CD4-positive, alpha-beta T cell treated with Interleukin-4 for 4 hours (primary cell): ENCODE results near the gene SLC12A7.
"Not testable (repeated sequence)": the region's sequence is repeated elsewhere in the genome, so short reads cannot be mapped to it uniquely, and the experiment has no call there.

Experiments
- DNase-seq: peaks from one replicate; pipeline ENCODE4 v3.0.0-alpha.2; 2020

SLC12A7 gene

GRCh38 chr5:1111727-1112289 is at the start of gene SLC12A7:
SLC12A7 (minus strand) TSS chr5:1112063; CDS start chr5:1111991, 72 bp downstream.
- DNase-seq, result peak; percentile 27

DNA sequence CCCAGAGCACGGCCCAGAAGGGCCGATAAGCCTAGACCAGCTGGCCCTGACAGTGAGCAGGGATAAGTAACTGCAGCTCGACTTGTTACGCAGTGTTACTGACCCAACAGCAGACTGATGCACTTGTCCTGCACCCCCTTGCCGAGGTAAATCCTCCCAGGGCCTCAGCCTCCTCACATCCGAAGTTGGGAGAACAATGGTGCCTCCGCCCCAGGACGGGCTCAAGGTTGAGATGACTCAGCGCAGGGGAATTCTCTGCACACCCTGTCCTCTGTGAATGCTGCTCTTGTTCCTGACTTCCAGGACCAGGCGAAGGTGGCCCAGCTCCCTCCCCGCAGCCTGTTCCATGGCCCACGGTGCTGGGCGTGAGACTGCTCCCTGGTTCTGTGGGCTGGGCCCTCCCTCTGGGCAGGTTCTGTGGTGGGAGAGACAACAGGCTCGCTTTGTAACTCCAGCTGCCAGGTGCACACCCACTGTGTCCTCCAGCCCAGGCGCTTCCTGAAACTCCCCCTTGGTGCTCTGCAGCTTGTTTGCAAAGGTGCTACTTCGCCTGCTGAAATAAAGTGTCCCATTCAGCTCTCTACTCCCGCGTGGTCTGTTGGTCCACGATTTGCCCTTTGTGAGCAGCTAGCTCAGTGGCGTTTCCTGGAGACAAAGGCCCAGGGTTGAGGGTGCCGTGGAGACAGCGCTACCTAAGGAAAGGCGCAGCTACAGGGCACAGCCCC is 49.4 kb upstream of the SLC12A7 start:
- no peak for DNase-seq

GRCh38 chr5:1159774-1160406 is 48.0 kb upstream of the SLC12A7 start:
- DNase-seq, result no peak

GRCh38 chr5:1159341-1159675 is 47.4 kb upstream of the SLC12A7 start:
- no peak for DNase-seq

DNA sequence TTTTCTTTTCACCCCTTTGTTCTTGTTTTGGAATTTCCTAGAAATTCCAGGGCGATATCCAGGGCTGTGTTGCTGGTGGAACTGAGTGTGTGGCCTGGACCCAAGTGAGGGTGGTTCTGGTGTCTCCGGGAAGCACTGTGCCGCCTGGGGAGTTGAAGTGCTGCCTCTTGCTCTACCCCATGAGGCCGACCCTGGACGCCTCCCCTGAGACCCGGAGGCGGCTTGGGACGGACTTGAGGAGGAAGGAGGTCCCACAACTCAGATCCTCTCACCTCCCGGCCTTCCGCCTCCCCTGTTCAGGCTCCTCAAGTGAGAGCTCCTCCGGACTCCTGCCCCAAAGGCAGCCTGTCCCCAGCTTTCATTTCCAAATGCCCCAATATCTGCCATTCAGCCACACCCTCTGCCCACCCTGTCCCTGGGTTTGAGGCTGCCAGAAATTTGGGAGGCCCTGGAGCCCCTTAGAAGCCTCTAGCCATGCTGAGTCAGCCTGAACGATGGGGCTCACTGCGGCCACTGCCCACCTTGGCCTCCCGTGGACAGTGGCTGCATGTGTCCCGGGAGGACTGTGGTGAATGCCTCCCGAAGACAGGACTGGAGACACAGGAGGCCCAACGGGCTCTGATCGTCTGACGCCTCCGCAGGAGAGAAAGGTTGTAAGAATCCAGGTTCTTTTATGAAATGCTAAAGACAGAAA is 46.9 kb upstream of the SLC12A7 start:
- no peak for DNase-seq

DNA sequence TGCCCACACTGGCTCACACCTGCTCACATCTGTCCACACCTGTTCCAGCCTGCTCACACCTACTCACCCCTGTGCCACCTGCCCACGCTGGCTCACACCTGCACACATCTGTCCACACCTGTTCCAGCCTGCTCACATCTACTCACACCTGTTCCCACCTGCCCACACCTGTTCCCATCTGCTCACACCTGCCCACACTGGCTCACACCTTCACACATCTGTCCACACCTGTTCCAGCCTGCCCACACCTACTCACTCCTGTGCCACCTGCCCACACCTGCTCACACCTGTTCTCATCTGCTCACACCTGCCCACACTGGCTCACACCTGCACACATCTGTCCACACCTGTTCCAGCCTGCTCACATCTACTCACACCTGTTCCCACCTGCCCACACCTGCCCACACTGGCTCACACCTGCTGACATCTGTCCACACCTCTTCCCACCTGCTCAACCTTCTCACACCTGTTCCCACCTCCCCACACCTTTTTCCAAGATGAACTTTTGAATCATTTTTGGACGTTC is 45.7 kb upstream of the SLC12A7 start:
- DNase-seq, result not testable (repeated sequence)

GRCh38 chr5:1156754-1157460 is 45.0 kb upstream of the SLC12A7 start:
- no peak for DNase-seq

DNA sequence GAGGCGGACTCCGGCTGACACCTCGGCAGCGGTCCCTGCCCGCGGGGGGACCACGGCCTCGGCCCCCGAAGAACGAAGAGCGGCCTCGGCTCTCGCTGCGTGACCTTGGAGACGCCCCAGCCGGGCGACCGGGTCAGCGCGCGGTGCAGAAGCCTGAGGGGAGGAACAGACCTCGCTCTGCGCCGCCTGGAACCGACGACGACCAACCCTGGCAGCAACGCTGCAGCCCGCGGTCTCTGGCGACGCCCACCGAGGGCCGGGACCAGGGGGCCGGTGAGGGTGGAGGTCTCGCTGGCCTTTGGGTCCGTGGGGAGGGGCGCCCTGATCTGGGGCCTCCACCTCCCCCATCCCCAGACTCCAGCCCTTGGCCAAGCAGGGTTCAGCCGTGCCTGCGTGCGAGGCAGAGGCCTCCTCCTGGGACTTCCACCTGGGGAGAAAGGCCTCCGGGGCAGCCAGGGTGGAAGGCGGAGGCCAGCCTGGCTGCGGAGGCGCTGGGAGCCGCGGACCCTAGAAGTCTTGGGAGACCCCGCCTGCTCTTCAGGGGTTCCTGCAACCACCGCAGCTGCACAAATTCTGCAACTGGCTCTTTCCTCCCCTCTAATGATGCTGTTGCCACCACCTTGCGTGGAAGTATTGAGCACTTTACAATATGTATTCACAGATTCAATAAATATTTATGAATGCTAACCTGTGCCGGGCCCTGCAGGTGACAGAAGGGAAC is 44.3 kb upstream of the SLC12A7 start:
- no peak for DNase-seq

DNA sequence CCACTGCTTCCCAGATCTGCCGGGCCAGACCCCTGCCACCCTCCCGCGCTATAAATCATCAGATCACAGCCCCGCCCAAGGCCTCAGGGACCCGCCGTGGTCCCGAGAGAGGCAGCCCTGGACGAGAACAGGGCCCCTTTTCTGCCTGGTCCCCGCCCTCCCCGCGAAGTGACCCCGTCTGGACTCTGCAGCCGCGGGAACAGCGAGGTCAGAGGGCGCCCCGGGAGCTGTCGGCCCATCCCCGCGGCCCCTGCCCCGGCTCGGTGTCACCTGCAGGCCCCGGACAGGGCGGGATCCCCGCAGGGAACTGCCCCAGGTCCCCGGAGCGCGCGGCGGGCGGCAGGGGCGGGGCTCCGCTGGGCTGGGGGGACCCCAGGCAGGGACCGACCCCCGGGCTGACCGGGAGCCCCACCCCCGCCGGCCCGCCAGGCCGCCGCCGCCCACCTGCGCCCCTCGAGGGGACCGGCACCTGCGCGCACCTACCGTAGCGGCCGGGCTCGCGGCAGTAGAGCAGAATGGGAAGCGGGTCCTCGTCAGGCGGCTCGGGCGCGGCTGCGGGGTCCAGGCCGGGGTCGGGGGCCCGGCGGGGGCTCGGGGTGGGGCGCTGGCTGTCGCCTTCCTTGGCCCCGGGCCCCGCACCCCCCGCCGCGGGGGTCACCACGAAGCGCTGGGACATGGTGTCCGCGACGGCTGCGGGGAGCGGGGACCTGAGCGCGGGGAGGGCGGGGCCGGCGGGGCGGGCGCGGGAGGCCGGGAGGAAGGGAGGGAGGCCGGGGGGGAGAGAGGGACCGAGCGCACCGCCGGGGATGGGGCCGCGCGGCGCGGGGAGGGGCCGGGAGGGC is 43.5 kb upstream of the SLC12A7 start:
- DNase-seq, result no peak

GRCh38 chr5:1153428-1153827 is 41.6 kb upstream of the SLC12A7 start:
- DNase-seq, result peak; percentile 5

DNA sequence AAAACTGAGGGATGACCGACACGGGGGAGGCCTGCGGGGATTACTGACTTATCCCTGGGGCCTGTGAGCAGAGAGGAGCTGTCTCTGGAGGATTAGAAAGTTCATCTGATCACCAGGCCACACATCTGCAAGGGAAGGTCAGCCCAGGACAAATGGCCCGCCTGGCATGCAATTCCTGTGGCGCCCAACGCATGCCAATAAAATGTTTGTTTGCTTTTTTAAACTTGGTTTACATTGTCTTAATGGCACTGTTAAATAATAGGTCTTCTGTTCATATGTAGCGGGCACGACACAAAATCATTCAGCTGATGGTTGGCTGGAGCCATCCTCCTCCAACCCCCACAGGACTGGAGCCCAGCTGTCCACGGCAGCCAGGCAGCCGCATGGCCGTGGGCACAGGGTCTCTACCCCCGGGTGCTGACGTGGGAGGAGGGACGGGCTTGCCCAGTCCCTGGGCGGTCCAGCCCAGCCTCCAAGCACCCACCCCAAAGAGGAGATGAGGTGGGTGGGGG is 41.0 kb upstream of the SLC12A7 start:
- no peak for DNase-seq

DNA sequence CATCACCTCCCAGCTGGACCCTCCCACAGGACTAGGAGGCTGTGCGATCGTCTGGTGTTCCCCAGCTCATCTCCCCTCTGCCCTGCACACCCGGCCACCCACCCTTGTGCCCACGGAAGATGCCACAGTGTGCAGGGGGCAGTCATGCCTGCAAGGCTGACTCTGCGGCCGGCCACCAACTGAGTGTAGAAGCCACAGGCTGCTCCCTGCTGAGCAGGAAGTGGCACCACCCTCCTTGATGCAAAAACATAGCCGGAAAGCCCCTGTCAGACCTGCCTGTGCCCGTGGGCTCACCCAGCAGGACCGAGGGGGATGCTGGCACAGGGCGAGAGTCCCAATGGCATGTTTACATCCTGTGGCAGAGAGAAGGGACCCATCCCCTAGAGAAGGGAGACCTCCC is 40.3 kb upstream of the SLC12A7 start:
- peak; percentile 24 for DNase-seq

GRCh38 chr5:1151316-1151715 is 39.5 kb upstream of the SLC12A7 start:
- no peak for DNase-seq

DNA sequence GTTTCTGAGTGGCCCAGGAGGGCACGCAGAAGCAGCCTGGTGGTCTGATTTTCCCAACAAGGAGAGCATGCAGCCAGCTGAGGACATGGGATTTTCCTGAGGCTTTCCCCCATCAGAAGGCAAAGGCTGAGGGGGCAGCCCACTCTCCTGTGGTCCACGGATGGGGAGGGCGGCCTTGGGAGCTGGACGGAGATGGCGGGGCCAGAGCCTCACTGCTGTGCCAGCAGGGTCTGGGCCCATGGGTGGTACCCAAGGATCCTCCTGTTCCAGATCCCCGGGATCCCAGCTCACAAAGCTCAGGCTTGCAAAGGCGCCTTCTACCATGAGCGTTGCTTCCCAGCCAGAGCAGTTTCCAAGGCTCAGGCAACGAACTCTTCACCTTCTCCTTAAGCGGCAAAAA is 39.0 kb upstream of the SLC12A7 start:
- no peak for DNase-seq

DNA sequence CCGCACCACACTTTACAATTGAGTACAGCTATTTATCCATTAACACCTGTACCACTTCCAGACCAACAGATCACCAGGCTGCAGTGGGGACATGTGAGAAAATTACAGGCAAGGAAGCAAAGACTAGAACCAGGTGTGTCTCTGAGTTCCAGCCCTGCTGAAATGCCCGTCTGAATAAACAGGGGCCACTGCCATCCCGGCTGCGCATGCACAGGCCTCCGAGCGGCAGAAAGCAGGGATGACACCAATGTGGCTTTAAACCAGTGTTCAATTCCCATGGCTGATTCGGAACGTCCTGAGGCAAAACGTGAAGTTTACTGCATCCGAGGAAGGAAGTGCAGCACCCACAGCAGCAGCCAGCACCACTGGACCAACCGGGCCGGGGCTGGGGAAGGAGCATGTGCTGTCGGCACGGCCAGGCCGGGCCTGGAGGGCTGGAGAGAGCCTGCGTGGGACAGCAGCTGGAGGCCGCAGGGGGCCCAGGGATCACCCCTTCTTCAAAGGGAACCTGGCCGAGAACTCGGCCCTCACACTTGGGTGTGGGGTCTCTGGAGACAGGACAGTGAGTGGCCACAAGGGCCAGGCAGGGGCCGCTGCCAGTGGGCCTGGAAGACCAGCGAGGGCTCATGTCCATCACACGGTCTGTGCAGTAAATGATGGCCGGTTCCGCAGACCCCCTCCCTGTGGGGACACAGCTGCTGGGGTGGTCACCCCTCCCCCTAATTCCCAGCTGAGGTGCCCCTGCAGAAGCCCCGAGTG is 33.0 kb upstream of the SLC12A7 start:
- DNase-seq, result no peak

DNA sequence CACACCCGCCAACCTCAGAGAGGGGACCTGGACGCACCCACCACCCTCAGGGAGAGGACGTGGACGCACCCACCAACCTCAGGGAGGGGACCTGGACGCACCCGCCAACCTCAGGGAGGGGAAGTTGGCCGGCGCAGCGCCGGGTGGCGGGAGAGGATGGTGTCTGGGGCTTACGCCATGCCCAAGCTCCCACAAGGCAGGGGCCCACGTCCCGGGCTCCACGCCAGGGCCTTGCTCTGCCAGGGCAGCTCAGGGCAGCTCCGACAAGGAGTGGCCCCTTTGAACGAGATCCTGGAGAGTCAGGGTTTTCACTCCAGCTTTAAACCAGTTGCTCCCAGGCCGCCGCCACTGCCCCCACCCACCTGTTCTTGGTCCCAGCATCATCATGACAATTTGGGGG is 32.2 kb upstream of the SLC12A7 start:
- no peak for DNase-seq

- no peak for DNase-seq
These were observed 31.7 kb upstream of the SLC12A7 start for GRCh38 chr5:1143670-1143951.

DNA sequence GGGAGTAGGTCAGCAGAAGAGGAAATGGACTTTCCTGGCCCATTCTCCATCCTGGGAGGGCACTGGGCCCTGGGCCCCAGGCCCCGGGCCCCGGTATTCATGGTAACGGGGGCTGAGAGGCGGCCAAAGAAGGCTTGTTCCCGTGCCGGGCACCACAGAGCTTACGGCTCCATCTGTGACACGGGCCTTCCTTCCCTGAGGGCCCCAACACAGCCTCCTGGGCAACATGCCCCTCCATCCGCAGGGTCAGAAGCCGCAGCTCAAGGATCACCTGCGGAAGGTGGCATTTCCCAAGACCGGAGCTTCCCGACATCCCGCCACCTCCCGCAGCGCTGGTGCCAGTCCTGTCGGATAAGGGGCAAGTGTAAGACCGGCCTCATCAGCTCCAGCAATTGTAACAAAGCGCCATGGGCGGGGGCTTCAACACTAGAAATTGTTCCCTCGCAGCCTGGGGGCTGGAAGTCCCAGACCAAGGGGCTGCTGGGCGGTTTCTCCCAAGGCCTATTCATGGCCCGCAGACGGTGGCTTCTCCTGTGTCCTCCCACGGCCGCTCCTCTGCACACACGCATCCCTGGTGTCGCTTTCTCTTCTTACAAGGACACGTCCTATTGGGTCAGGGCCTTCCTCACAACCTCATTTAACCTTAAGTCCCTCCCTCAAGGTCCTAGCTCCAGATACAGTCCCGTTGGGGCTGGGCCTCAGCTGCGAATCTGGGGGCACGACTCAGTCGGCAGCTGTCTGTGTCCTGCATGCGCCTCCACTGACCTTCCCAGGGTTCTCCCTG is 31.2 kb upstream of the SLC12A7 start:
- DNase-seq, result no peak

DNA sequence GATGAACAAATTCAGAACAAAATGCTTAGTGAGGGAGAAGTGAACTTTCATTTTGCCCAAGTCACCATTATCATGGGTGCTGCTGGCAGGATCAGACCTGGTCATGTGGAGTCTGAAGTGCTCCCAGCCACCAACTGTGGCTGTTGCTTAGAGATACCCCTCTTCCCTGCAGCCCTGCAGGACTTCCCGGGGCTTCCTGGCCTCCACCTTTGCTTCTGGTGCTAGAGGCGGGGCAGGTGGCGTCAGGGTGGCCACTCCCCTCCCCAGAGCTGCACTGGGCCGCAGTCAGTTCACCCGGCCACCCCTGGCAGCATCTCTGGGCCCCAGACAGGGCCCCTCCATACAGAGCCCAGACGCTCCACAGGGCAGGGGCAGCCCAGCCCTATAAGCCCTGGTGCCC is 30.0 kb upstream of the SLC12A7 start:
- no peak for DNase-seq

- no peak for DNase-seq
These were observed 28.9 kb upstream of the SLC12A7 start for GRCh38 chr5:1140818-1141189.
